ENCODE results near the gene ADAMTS15. TPM values are rescaled to one million over a fixed set of nuclear protein-coding genes. Genes with fewer than 3 reads are reported as not detected.

ADAMTS15 gene
- total and polyA plus RNA-seq, 2 donors (not counting 1 experiment from before 2014, with no cell fraction given) = not detected

DNA sequence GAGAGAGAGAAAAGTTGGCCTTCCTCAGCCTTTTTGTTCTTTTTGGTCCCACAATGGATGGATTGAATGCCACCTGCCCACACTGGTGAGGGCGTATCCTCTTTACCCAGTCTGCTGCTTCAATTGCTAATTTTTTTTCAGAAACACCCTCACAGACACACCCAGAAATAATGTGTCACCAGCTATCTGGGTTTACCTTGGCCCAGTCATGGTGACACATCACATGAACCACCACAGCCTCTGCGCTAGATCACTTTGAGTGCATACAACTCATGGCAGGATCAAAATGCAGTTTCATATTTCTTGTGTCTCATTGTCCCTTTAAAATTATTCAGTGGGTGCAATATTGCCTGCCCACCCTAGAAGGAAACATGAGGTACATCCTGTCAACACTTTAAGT, 63.3 kb downstream of the ADAMTS15 start:
- Histone ChIP-seq H3K4me1 (ENCODE audit: control insufficient read depth in 2 of 2, insufficient read depth in 2 of 2, low read length in 2 of 2) (no peaks in the 10 kb centered on the region), H2AFZ (ENCODE audit: insufficient read depth, low read depth, low read length, poor library complexity, severe bottlenecking) (no peak overlapping the region), H3K36me3 (replicated peaks in 1 of 2; ENCODE audit: control extremely low read depth in 1 of 2, control insufficient read depth in 1 of 2, extremely low read depth in 1 of 2, insufficient read depth in 2 of 2, low read length in 1 of 2) (no peaks in the 10 kb centered on the region), H3K4me2 (replicated peaks; ENCODE audit: low read depth, low read length, poor library complexity, severe bottlenecking) (no peak overlapping the region), H3K27ac (ENCODE audit: low read length in 2 of 2) (no peak overlapping the region), H3K27me3 (replicated peaks in 1 of 4; ENCODE audit: control extremely low read depth in 1 of 4, control insufficient read depth in 3 of 4, insufficient read depth in 4 of 4, low read length in 3 of 4) (peaks cover 0 to 2% (median 0%) of the 10 kb centered on the region in 4 experiments), H3K79me2 (ENCODE audit: control insufficient read depth, insufficient read depth, low read length) (no peaks in the 10 kb centered on the region), H4K20me1 (ENCODE audit: control insufficient read depth, insufficient read depth, low read length, poor library complexity, severe bottlenecking) (no peaks in the 10 kb centered on the region), H3K9me3 (ENCODE audit: control extremely low read depth in 1 of 3, control insufficient read depth in 2 of 3, insufficient read depth in 1 of 3, low read length in 2 of 3) (peaks cover 0 to 8% (median 4%) of the 10 kb centered on the region in 3 donors), H3K9ac (ENCODE audit: low read length) (no peak overlapping the region), H3K4me3 (ENCODE audit: control extremely low read depth in 1 of 5, extremely low read depth in 1 of 5, insufficient read depth in 1 of 5, low read depth in 2 of 5, low read length in 4 of 5) (no peak overlapping the region)
- H3K27ac Mint-ChIP-seq = no peak overlapping the region
- no peak for ATAC-seq (ENCODE audit: low read depth)
- H3K9me3 Mint-ChIP-seq (ENCODE audit: insufficient read depth) = peaks cover 8% of the 10 kb centered on the region
- H3K4me3 Mint-ChIP-seq = no peak overlapping the region
- ChIA-PET POLR2A (no interaction called here), CTCF (no interaction called here)
- TF ChIP-seq, protein P1, sequence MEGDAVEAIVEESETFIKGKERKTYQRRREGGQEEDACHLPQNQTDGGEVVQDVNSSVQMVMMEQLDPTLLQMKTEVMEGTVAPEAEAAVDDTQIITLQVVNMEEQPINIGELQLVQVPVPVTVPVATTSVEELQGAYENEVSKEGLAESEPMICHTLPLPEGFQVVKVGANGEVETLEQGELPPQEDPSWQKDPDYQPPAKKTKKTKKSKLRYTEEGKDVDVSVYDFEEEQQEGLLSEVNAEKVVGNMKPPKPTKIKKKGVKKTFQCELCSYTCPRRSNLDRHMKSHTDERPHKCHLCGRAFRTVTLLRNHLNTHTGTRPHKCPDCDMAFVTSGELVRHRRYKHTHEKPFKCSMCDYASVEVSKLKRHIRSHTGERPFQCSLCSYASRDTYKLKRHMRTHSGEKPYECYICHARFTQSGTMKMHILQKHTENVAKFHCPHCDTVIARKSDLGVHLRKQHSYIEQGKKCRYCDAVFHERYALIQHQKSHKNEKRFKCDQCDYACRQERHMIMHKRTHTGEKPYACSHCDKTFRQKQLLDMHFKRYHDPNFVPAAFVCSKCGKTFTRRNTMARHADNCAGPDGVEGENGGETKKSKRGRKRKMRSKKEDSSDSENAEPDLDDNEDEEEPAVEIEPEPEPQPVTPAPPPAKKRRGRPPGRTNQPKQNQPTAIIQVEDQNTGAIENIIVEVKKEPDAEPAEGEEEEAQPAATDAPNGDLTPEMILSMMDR (IDR thresholded peaks at IDR 0.05) = no peak
- no peak for TF ChIP-seq EZH2 (IDR thresholded peaks at IDR 0.05; ENCODE audit: borderline replicate concordance, insufficient read depth, low read depth, low read length, poor library complexity, severe bottlenecking)
- 100% methylated on average over 1 of the region's 2 CpGs for WGBS (ENCODE audit: insufficient coverage)
- no peaks in the 10 kb centered on the region for H3K4me1 Mint-ChIP-seq
- H3K27me3 Mint-ChIP-seq = peaks cover 6% of the 10 kb centered on the region
- DNase-seq = no peak
- intact Hi-C loops (cut with micrococcal nuclease) = no loop called here

DNA sequence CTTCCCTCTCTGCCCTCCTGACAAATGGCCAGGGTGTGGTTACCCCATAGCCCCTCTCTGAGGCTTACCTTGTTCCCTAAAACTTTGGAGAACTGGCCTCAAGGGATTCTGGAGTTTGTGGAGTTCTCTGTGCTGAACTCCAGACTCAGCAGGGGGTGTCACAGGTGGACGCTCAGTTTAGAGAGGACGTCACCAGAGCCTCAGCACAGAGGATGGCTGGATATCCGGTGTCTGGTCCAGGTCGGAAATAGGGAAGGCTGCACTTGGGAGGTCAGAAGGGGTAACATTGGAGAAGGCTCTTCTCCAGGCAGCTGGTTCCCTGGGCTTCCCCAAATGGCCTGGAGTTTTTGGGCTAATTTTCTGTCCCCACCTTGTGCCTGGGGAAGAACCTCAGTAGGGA, 64.2 kb downstream of the ADAMTS15 start:
- Mint-ChIP-seq H3K27me3 (peaks cover 6% of the 10 kb centered on the region), H3K4me3 (no peak overlapping the region), H3K27ac (no peak overlapping the region), H3K4me1 (no peaks in the 10 kb centered on the region), H3K9me3 (ENCODE audit: insufficient read depth) (peaks cover 5% of the 10 kb centered on the region)
- Histone ChIP-seq H3K9ac (ENCODE audit: low read length) (no peak overlapping the region), H3K4me2 (replicated peaks; ENCODE audit: low read depth, low read length, poor library complexity, severe bottlenecking) (no peak overlapping the region), H4K20me1 (ENCODE audit: control insufficient read depth, insufficient read depth, low read length, poor library complexity, severe bottlenecking) (no peaks in the 10 kb centered on the region), H3K36me3 (replicated peaks in 1 of 2; ENCODE audit: control extremely low read depth in 1 of 2, control insufficient read depth in 1 of 2, extremely low read depth in 1 of 2, insufficient read depth in 2 of 2, low read length in 1 of 2) (no peaks in the 10 kb centered on the region), H3K27me3 (replicated peaks in 1 of 4; ENCODE audit: control extremely low read depth in 1 of 4, control insufficient read depth in 3 of 4, insufficient read depth in 4 of 4, low read length in 3 of 4) (peaks cover 0 to 2% (median 0%) of the 10 kb centered on the region in 4 experiments), H3K4me3 (ENCODE audit: control extremely low read depth in 1 of 5, extremely low read depth in 1 of 5, insufficient read depth in 1 of 5, low read depth in 2 of 5, low read length in 4 of 5) (no peak overlapping the region), H3K79me2 (ENCODE audit: control insufficient read depth, insufficient read depth, low read length) (no peaks in the 10 kb centered on the region), H2AFZ (ENCODE audit: insufficient read depth, low read depth, low read length, poor library complexity, severe bottlenecking) (no peak overlapping the region), H3K9me3 (ENCODE audit: control extremely low read depth in 1 of 3, control insufficient read depth in 2 of 3, insufficient read depth in 1 of 3, low read length in 2 of 3) (peaks cover 0 to under 1% (median 0%) of the 10 kb centered on the region in 3 donors), H3K4me1 (ENCODE audit: control insufficient read depth in 2 of 2, insufficient read depth in 2 of 2, low read length in 2 of 2) (no peaks in the 10 kb centered on the region), H3K27ac (ENCODE audit: low read length in 2 of 2) (no peak overlapping the region)
- intact Hi-C loops (cut with micrococcal nuclease) = no loop called here
- ATAC-seq (ENCODE audit: low read depth) (no peak), DNase-seq (no peak)
- ChIA-PET POLR2A (no interaction called here), CTCF (no interaction called here)
- 86% methylated on average over 4 of the region's 4 CpGs for WGBS (ENCODE audit: insufficient coverage)
- TF ChIP-seq, protein P1 (IDR thresholded peaks at IDR 0.05) = no peak
- no peak for TF ChIP-seq EZH2 (IDR thresholded peaks at IDR 0.05; ENCODE audit: borderline replicate concordance, insufficient read depth, low read depth, low read length, poor library complexity, severe bottlenecking)

Data from B cell (primary cell).